ENCODE measurements around the gene CEP112.
A peak's percentile ranks its signal among the peaks of the same experiment; 100 is the strongest.

Gene CEP112

DNA sequence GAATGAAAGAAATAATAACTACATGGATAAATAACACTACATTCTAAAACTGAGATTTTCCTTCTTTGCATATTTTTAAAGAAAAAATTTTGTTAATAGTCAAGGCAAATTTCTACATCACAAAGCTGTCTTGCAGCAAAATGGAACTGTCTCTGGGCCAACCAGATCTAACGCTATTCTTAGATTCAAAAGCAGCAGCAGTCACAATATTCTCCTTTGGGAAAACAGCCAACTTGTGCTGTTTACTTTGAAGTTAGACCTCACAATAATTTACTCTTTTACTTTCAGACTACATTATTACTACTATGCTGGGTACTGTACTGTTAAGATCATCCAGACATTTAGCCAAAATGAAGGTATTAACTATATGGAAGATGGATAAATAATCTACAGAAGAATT, 189.1 kb downstream of the CEP112 start:
- TF ChIP-seq, protein P1, sequence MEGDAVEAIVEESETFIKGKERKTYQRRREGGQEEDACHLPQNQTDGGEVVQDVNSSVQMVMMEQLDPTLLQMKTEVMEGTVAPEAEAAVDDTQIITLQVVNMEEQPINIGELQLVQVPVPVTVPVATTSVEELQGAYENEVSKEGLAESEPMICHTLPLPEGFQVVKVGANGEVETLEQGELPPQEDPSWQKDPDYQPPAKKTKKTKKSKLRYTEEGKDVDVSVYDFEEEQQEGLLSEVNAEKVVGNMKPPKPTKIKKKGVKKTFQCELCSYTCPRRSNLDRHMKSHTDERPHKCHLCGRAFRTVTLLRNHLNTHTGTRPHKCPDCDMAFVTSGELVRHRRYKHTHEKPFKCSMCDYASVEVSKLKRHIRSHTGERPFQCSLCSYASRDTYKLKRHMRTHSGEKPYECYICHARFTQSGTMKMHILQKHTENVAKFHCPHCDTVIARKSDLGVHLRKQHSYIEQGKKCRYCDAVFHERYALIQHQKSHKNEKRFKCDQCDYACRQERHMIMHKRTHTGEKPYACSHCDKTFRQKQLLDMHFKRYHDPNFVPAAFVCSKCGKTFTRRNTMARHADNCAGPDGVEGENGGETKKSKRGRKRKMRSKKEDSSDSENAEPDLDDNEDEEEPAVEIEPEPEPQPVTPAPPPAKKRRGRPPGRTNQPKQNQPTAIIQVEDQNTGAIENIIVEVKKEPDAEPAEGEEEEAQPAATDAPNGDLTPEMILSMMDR (conservative IDR thresholded peaks at IDR 0.05; ENCODE audit: low read depth, low read length): no peak
- H3K4me3 ChIP-seq (ENCODE audit: low read depth, low read length): no peak overlapping the region
- peak; percentile 56 for DNase-seq (ENCODE audit: low read depth)

DNA sequence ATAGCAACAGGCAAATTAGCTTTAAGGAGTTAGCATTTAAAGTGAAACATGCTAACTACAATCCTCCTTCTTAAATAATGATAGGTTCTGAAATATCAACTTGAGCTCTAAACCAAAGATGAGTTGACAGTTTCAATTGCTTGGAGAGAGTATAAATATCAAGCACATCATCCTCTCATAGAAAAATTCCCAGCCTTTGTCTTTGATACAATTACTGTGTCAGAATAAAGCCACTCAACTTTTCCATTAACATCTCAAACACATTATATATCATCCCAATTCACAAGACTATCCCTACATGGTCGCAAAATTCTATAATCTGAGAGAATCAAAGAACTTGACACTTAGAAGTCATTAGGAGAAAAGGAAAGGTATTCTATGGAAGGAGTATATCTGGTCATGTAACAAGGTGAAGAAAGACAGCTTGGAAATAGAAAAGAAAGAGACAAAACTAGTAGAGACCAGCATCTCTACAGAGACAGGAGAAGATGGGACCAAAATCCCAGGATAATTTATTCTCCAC, 189.8 kb downstream of the CEP112 start:
- TF ChIP-seq, protein P1 (conservative IDR thresholded peaks at IDR 0.05; ENCODE audit: low read depth, low read length): no peak
- no peak for DNase-seq (ENCODE audit: low read depth)
- H3K4me3 ChIP-seq (ENCODE audit: low read depth, low read length): no peak overlapping the region

DNA sequence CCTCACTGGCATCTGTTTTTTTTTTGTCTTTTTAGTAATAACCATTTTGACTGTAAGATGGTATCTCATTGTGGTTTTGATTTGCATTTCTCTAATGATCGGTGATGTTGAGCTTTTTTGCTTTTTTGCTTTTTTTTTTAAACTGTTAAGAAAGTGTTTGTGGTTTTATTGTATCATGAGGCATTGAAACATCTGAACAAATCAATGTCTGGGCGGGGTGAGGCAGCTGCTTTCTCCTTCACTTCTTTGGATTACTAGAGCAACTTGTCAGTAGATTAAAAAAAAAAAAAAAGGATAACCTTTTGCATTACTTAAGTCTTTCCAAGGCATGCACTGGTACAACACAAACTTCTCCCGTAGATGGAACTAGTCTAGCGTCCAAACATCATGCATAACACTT, 191.7 kb downstream of the CEP112 start:
- no peak for DNase-seq (ENCODE audit: low read depth)
- TF ChIP-seq, protein P1 (conservative IDR thresholded peaks at IDR 0.05; ENCODE audit: low read depth, low read length): no peak
- no peak overlapping the region for H3K4me3 ChIP-seq (ENCODE audit: low read depth, low read length)

DNA sequence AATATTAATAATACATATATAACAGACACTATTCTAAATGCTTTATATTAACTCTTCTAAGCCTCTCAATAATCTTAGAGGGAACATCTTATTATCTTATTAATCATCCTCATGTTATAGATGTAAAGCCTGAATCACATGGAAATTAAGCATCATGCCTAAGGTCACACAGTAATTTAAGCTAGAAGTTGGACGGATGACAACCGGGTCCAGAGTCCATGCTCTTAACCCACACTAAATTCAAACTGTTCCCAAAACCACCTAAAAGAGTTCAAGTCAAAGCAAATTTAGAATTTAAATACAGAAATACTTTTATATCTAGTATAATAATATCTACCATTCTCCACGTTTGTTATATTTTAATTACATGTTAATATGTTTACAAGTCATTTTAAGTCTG, 193.3 kb downstream of the CEP112 start:
- DNase-seq (ENCODE audit: low read depth): no peak
- H3K4me3 ChIP-seq (ENCODE audit: low read depth, low read length): no peak overlapping the region
- TF ChIP-seq, protein P1 (conservative IDR thresholded peaks at IDR 0.05; ENCODE audit: low read depth, low read length): no peak

DNA sequence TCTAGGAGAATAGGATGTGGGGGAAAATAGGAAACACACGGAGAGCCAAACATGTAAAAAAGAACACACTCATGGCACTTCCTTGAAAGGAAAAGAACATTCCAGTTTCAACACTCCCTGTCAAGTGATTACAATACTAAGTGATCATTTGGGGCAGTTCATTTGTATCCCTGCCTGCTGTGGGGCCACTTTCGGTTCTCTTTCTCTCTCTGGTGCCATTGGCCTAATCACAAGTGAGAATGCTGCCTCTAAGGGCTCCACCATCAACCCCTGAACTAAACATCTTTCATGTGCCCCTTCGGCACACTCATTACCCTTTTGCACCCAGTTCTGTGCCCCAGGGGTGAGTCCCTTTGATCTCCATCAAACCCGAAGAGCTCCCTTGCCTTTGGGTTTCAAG, 197.3 kb downstream of the CEP112 start:
- TF ChIP-seq, protein P1 (conservative IDR thresholded peaks at IDR 0.05; ENCODE audit: low read depth, low read length): no peak
- DNase-seq (ENCODE audit: low read depth): no peak
- H3K4me3 ChIP-seq (ENCODE audit: low read depth, low read length): no peak overlapping the region

DNA sequence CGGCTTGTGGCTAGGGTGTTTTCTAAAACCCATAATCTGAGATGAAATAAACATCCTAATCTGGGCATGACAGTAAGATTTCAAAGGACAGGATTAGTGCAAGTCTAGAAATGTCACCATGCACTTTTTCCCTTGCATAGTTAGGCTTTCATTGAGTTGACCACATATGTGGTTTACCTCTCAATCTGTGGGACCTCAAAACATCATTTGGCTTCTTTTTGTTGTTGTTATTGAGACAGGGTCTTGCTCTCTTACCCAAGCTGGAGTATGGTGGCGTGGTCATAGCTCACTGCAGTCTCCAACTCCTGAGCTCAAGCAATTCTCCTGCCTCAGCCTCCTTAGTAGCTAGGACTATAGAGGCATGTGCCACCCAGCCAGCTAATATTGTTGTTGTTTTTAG, 197.8 kb downstream of the CEP112 start:
- no peak for DNase-seq (ENCODE audit: low read depth)
- TF ChIP-seq, protein P1 (conservative IDR thresholded peaks at IDR 0.05; ENCODE audit: low read depth, low read length): no peak
- H3K4me3 ChIP-seq (ENCODE audit: low read depth, low read length): no peak overlapping the region

DNA sequence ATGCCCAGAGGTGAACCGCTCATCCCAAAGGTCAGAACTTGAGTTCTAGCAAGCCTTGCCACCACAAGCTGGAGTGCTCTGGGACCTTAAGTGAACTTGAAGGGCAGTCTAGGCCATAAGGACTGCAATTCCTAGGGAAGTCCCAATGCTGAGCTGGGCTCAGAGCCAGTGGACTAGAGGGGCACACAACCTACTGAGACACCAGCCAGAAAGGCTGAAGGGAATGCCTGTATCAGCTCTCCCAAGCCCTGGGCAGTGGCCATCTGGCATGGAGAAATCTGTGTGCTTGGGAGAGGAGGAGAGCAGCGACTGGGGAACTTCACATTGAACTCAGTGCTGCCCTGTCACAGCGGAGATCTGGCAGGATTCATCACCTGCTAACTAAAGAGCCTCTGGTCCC, 201.3 kb downstream of the CEP112 start:
- H3K4me3 ChIP-seq (ENCODE audit: low read depth, low read length): no peak overlapping the region
- TF ChIP-seq, protein P1 (conservative IDR thresholded peaks at IDR 0.05; ENCODE audit: low read depth, low read length): no peak
- no peak for DNase-seq (ENCODE audit: low read depth)
